GM12891 (cell line): ENCODE measurements around the gene ADORA2B.

ENCODE experiments used
- DNase-seq: peaks from one replicate; pipeline ENCODE4 v3.0.0; 2011; ENCODE audit warnings: low spot score; ENCODE audit not compliant: insufficient read length
- FAIRE-seq: peaks from 2 replicates; lab custom pipeline; 2011; peaks lifted over from hg19 to GRCh38; lab: Jason Lieb, UNC
- PAX5 ChIP-seq: IDR thresholded peaks from 2 replicates; pipeline ENCODE4 v1.6.1; 2011; ENCODE audit warnings: low read length, moderate library complexity, mild to moderate bottlenecking; ENCODE audit not compliant: insufficient read depth, severe bottlenecking
- POLR2A ChIP-seq: IDR thresholded peaks from 2 replicates; pipeline ENCODE4 v1.6.1; 2011; ENCODE audit warnings: low read depth, low read length, control low read depth
- POLR2AphosphoS5 ChIP-seq: IDR thresholded peaks from 2 replicates; pipeline ENCODE4 v1.6.1; 2011; ENCODE audit warnings: low read depth, low read length, control low read depth
- POU2F2 ChIP-seq: IDR thresholded peaks from 2 replicates; pipeline ENCODE4 v1.6.1; 2011; ENCODE audit warnings: low read depth, mild to moderate bottlenecking, control low read depth, low read length, moderate library complexity
- SPI1 ChIP-seq: IDR thresholded peaks from 2 replicates; pipeline ENCODE4 v1.6.1; 2011; ENCODE audit warnings: low read depth, low read length, control low read depth
- TAF1 ChIP-seq: IDR thresholded peaks from 2 replicates; pipeline ENCODE4 v1.6.1; 2011; ENCODE audit warnings: low read depth, low read length, control low read depth

Gene ADORA2B

DNA sequence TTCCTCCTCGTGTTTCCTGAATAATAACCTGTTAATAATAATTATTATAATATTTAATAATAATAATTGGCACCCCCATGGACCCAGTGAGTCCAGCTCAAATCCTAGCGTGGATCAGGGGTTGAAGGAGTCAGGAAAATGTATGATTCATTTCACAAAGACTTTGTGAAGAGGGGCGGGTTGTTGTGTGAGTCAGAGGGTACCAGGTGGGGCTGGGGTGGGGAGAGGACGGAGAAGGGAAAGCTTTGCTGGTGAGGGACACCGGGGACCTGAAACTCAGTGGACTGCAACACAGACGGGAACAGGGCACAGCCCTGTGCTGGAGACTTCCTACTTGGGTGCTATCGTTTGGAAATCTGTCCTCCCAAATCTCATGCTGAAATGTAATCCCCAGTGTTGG is 3.1 kb upstream of the ADORA2B start:
- no peak for DNase-seq

DNA sequence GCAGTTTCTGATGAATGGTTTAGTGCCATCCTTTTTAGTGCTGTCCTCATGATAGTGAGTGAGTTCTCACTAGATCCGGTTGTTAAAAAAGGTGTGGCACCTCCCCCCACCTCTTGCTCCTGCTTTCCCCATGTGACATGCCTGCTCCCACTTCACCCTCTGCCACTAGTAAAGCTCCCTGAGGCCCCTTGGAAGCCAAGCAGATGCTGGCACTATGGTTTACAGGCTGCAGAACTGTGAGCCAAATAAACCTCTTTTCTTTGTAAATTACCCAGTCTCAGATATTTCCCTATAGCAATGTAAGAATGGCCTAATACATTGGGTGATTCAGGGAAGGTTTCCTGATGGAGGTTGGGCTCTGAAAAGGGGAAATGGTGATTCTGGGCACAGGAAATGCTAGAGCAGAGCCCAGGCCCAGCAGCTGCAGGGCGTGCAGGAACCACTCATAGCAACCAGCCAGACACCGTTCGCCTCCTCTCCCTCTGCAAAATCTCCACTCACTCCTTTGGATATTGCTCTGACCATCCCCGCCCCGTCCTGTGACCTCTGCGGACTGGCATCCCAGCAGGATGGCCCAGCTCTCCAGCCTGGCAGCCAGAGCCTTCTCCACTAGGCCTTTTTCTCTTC is 2.6 kb upstream of the ADORA2B start:
- DNase-seq: no peak
- FAIRE-seq: no peak
- TF ChIP-seq TAF1: no peak

More for the DNA sequence above, 3.1 kb upstream of the ADORA2B start:
- no peak for FAIRE-seq
- TF ChIP-seq TAF1 (no peak), POLR2AphosphoS5 (no peak), SPI1 (no peak), POU2F2 (no peak), PAX5 (no peak), POLR2A (no peak)

GRCh38 chr17:15943971-15944758 is 765 bp upstream of the ADORA2B start:
- DNase-seq: no peak
- no peak for FAIRE-seq
- TF ChIP-seq POLR2A (no peak), TAF1 (no peak), SPI1 (no peak), POLR2AphosphoS5 (no peak), POU2F2 (no peak), PAX5 (no peak)

- DNase-seq (no peak), FAIRE-seq (no peak)
- TF ChIP-seq PAX5: no peak
- no peak for TF ChIP-seq POU2F2
- no peak for TF ChIP-seq TAF1
- TF ChIP-seq SPI1: no peak
- no peak for TF ChIP-seq POLR2A
- TF ChIP-seq POLR2AphosphoS5: no peak
These were observed 729 bp downstream of the ADORA2B start for GRCh38 chr17:15945527-15946191.

- no peak for FAIRE-seq
- TF ChIP-seq POLR2AphosphoS5 (no peak), POLR2A (no peak), SPI1 (no peak), TAF1 (no peak), POU2F2 (no peak), PAX5 (no peak)
- DNase-seq: no peak
These were observed 1.7 kb downstream of the ADORA2B start for GRCh38 chr17:15946611-15947120.

GRCh38 chr17:15947271-15947670 is 2.3 kb downstream of the ADORA2B start:
- no peak for FAIRE-seq
- DNase-seq: no peak
- no peak for TF ChIP-seq POU2F2
- TF ChIP-seq PAX5: no peak

- no peak for DNase-seq
- FAIRE-seq: no peak
- no peak for TF ChIP-seq POLR2A
- no peak for TF ChIP-seq TAF1
- TF ChIP-seq PAX5: no peak
- TF ChIP-seq POU2F2: no peak
- TF ChIP-seq SPI1: no peak
- no peak for TF ChIP-seq POLR2AphosphoS5
These were observed 3.2 kb downstream of the ADORA2B start for GRCh38 chr17:15947976-15948752.

DNA sequence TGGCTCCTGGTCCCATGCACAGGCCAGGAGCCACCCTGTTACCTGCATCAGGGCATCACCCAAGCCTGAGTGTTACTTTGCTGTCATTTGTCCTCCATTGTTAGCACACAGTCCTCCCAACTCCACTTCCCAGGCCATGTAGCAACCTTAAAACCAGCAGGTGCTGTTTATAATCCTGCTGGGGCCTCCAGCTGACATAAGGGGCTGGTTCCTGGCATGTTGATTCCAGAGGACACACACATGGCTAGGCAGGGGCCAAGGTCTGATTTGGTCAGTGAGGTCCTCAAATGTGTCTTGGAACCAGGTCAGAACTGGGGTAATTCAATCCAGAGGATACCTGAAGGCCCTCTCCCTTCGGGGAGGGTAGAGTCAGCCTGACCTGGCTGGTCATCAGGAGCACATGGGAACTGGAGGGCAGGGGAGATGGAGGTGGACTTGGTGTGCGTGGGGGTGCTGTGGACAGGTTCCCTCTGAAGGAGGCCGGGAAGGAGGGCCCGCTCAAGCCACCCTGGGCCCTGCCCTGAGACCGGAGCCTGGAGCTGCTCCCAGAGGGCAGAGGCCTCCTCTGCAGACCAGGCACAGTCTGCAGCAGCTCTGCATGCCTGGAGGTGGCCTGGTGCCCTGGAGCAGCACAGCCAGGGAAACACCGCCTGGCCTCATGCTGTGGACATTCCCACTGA is 6.6 kb downstream of the ADORA2B start:
- no peak for FAIRE-seq
- no peak for DNase-seq
- TF ChIP-seq SPI1 (no peak), POU2F2 (no peak), POLR2A (no peak), TAF1 (no peak), PAX5 (no peak), POLR2AphosphoS5 (no peak)

DNA sequence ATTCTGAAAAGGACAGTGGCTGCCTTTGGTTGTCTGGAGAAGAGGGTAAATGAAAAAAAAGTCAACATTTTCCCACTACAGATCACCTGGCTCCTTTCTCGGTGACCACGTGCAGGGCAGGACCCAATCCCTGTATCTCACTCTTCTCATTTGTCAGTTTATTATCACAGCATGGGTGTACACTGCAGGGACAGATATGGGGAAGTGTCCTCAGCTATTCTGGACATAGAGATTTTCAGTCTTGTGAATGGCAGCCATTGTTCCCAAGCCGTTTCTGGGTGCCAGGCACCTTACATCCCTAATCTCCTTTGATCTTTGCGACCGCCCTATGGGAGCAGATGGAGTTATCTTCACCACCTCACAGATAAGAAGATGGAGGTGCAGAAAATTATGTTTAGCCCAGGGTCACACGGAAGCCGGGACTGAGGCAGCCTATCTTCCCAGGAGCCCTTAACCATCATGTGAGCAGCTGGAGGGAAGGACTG is 7.2 kb downstream of the ADORA2B start:
- FAIRE-seq (no peak), DNase-seq (no peak)
- TF ChIP-seq POLR2AphosphoS5 (no peak), TAF1 (no peak), POU2F2 (no peak), PAX5 (no peak)
